ENCODE measurements around the gene AJAP1. TPM values are rescaled to one million over a fixed set of nuclear protein-coding genes. Genes with fewer than 3 reads are reported as not detected.

AJAP1 gene
- total and polyA plus RNA-seq, 10 of the 15 experiments (the other 5 are each of a cell fraction or from before 2014, with no cell fraction given) = not detected

GRCh38 chr1:4696161-4696745, 41.8 kb downstream of the AJAP1 start (continued):
- no peak for TF ChIP-seq PRDM15 (CRISPR knock-in tag; IDR thresholded peaks at IDR 0.05)
- no peak for TF ChIP-seq NFXL1 (IDR thresholded peaks at IDR 0.05; ENCODE audit: borderline replicate concordance)
- TF ChIP-seq SMAD1 (IDR thresholded peaks at IDR 0.05; ENCODE audit: low read depth, partially characterized antibody) = no peak
- no peak for TF ChIP-seq SMARCA5 (IDR thresholded peaks at IDR 0.05)
- no peak for TF ChIP-seq PAX8 (IDR thresholded peaks at IDR 0.05)
- TF ChIP-seq IRF4 (IDR thresholded peaks at IDR 0.05; ENCODE audit: low read depth, low read length) = no peak
- no peak for TF ChIP-seq JUNB (IDR thresholded peaks at IDR 0.05)
- no peak for TF ChIP-seq MTA2 (IDR thresholded peaks at IDR 0.05; ENCODE audit: low read depth)
- no peak for TF ChIP-seq SPI1 (IDR thresholded peaks at IDR 0.05; ENCODE audit: borderline replicate concordance, insufficient read depth, low read depth, low read length)
- TF ChIP-seq WRNIP1 (IDR thresholded peaks at IDR 0.05; ENCODE audit: borderline replicate concordance, low read depth, low read length) = no peak

- Histone ChIP-seq H3K4me2 (ENCODE audit: control insufficient read depth, insufficient read depth) (no peak overlapping the region), H3K9me3 (replicated peaks; ENCODE audit: control insufficient read depth, insufficient read depth, low read length) (no peaks in the 10 kb centered on the region)
- CTCF ChIA-PET = no interaction called here
Measured at GRCh38 chr1:4696753-4697152, 42.3 kb downstream of the AJAP1 start.

More at GRCh38 chr1:4696753-4697152, 42.3 kb downstream of the AJAP1 start:
- Histone ChIP-seq H3K79me2 (ENCODE audit: control insufficient read depth, insufficient read depth, low read length) (no peaks in the 10 kb centered on the region), H3K27ac (ENCODE audit: control insufficient read depth, insufficient read depth) (no peak overlapping the region), H3K4me3 (no peak overlapping the region), H3K27me3 (replicated peaks in 1 of 2; ENCODE audit: control insufficient read depth in 2 of 2, insufficient read depth in 2 of 2, low read length in 1 of 2) (no peaks in the 10 kb centered on the region), H3K36me3 (ENCODE audit: control insufficient read depth in 2 of 2, insufficient read depth in 2 of 2, low read length in 1 of 2) (no peaks in the 10 kb centered on the region), H4K20me1 (ENCODE audit: control insufficient read depth, insufficient read depth) (no peaks in the 10 kb centered on the region), H3K9ac (ENCODE audit: control insufficient read depth, insufficient read depth, low read length) (no peak overlapping the region), H3K4me1 (ENCODE audit: control insufficient read depth, insufficient read depth, low read length) (no peaks in the 10 kb centered on the region), H2AFZ (ENCODE audit: control insufficient read depth, low read depth, low read length) (no peak overlapping the region)
- FAIRE-seq (no peak), DNase-seq (ENCODE audit: low read depth, low spot score) (no peak), ATAC-seq (no peak)
- intact Hi-C loops (cut with micrococcal nuclease; ENCODE audit: unreplicated experiment) (no loop called here), in situ Hi-C loops (cut with MboI) (no loop called here)
- ChIA-PET RAD21 (ENCODE audit: unreplicated experiment) (no interaction called here), SMC1A (ENCODE audit: uncharacterized antibody, unreplicated experiment) (no interaction called here), POLR2A (no interaction called here)
- WGBS (ENCODE audit: insufficient coverage, insufficient replicate concordance, low lambda C conversion rate, missing lambda C conversion rate) = 31% methylated on average over 2 of the region's 2 CpGs
- no TSS peak for BruUV-seq (replicated peaks)
- TF ChIP-seq HCFC1 (IDR thresholded peaks at IDR 0.05; ENCODE audit: low read length) = no peak
- TF ChIP-seq KAT2A (conservative IDR thresholded peaks at IDR 0.05; ENCODE audit: control insufficient read depth, low read depth, low read length) = no peak
- TF ChIP-seq SUPT20H (IDR thresholded peaks at IDR 0.05; ENCODE audit: borderline replicate concordance, control insufficient read depth, low read depth, low read length) = no peak
- no peak for TF ChIP-seq NFYA (IDR thresholded peaks at IDR 0.05; ENCODE audit: borderline replicate concordance, low read depth, low read length)
- TF ChIP-seq RAD21 (IDR thresholded peaks at IDR 0.05; ENCODE audit: insufficient read depth, low read depth, low read length) = no peak
- no peak for TF ChIP-seq POLR2A (IDR thresholded peaks at IDR 0.05; ENCODE audit: low read depth, low read length)
- TF ChIP-seq CBX3 (IDR thresholded peaks at IDR 0.05; ENCODE audit: borderline replicate concordance, low read depth) = no peak
- TF ChIP-seq EZH2 (IDR thresholded peaks at IDR 0.05; ENCODE audit: borderline replicate concordance, control insufficient read depth, low read depth, low read length) = no peak
- TF ChIP-seq ZNF207 (IDR thresholded peaks at IDR 0.05; ENCODE audit: borderline replicate concordance) = no peak
